Gastroesophageal sphincter (tissue), 4 donors: Measurements from ENCODE around the gene PEA15. TPM values are rescaled to one million over a fixed set of nuclear protein-coding genes. Genes with fewer than 3 reads are reported as not detected.

ENCODE experiments used
- ATAC-seq: fragments of 150-250 bp; one replicate; pipeline ENCODE4 v1.9.1; 2016; ENCODE audit warnings: mild to moderate bottlenecking, moderate library complexity
- H3K27ac ChIP-seq, 4 donors: fragments of 200-600 bp; sonication (generic) in 3 of 4; 1 replicate in 3 of 4; 2 replicates in 1 of 4; pipeline ENCODE4 v1.5.1; 2016 to 2019
- H3K27me3 ChIP-seq: fragments of 200-600 bp; sonication (generic); one replicate; pipeline ENCODE4 v1.5.1; 2019
- H3K36me3 ChIP-seq, 2 donors: fragments of 200-600 bp; sonication (generic); one replicate each; pipeline ENCODE4 v1.5.1; 2019; ENCODE audit warnings: control low read depth in 1 of 2
- H3K4me1 ChIP-seq, 3 donors: fragments of 200-600 bp; sonication (generic); 1 replicate in 2 of 3; 2 replicates in 1 of 3; pipeline ENCODE4 v1.5.1; 2016 to 2019; ENCODE audit warnings: control low read depth in 2 of 3
- H3K4me3 ChIP-seq, 2 donors: fragments of 200-600 bp; sonication (generic); one replicate each; pipeline ENCODE4 v1.5.1; 2019; ENCODE audit warnings: mild to moderate bottlenecking in 1 of 2, moderate library complexity in 1 of 2
- H3K9me3 ChIP-seq, 3 donors: fragments of 200-600 bp; sonication (generic); one replicate each; pipeline ENCODE4 v1.5.1; 2017 to 2019; ENCODE audit warnings: control low read depth in 2 of 3
- EP300 ChIP-seq: sonication (generic); formaldehyde crosslinking; IDR thresholded peaks from one replicate; pipeline ENCODE4 v1.6.1; 2017; ENCODE audit warnings: antibody characterized with exemption, mild to moderate bottlenecking
- POLR2A ChIP-seq, 2 donors: fragments of 450-650 bp; IDR thresholded peaks; one replicate each; pipeline ENCODE4 v1.6.1; 2017; ENCODE audit warnings: antibody characterized with exemption in 2 of 2, mild to moderate bottlenecking in 2 of 2, moderate library complexity in 1 of 2
- POLR2AphosphoS5 ChIP-seq: sonication (generic); formaldehyde crosslinking; IDR thresholded peaks from one replicate; pipeline ENCODE4 v1.6.1; 2017; ENCODE audit warnings: antibody characterized with exemption
- WGBS, 2 donors: methylation state at CpG; one replicate each; pipeline ENCODE4 v1.1.5; 2018; ENCODE audit warnings: low coverage in 1 of 2; 5-methylcytosine and 5-hydroxymethylcytosine counted together
- total RNA-seq, 4 donors: library from RNA; depleted of rRNA; stranded (reverse); fragments of >200 nt; gene quantifications; one replicate each; pipeline ENCODE4 v1.1.0, GENCODE V29; 2016
- TF ChIP-seq, protein P1 (sequence below), 4 experiments: fragments of 200-600 bp in 2 of 4; fragments of 450-650 bp in 2 of 4; sonication (generic) in 1 of 4; IDR thresholded peaks; one replicate each; pipeline ENCODE4 v1.5.1; 2017 to 2019; ENCODE audit warnings: antibody characterized with exemption in 4 of 4, mild to moderate bottlenecking in 2 of 4, moderate library complexity in 2 of 4

PEA15 gene
- total RNA-seq, 4 donors from 2014 or later, result 94.6 to 325 (median 164) TPM

GRCh38 chr1:160255781-160256300, 50.7 kb downstream of the PEA15 start:
- Histone ChIP-seq H3K9me3 (no peaks in the 10 kb centered on the region), H3K36me3 (peaks cover 0 to 15% of the 10 kb centered on the region in 2 donors), H3K4me1 (peaks cover 23 to 75% (median 25%) of the 10 kb centered on the region in 3 donors), H3K4me3 (no peak overlapping the region), H3K27ac (peak overlapping the region in 2 of 4 donors; percentile 16 to 28), H3K27me3 (no peaks in the 10 kb centered on the region)
- no peak for TF ChIP-seq POLR2AphosphoS5
- ATAC-seq, result no peak
- 59 to 66% methylated on average over 4 of the region's 4 CpGs for WGBS, 2 donors

DNA sequence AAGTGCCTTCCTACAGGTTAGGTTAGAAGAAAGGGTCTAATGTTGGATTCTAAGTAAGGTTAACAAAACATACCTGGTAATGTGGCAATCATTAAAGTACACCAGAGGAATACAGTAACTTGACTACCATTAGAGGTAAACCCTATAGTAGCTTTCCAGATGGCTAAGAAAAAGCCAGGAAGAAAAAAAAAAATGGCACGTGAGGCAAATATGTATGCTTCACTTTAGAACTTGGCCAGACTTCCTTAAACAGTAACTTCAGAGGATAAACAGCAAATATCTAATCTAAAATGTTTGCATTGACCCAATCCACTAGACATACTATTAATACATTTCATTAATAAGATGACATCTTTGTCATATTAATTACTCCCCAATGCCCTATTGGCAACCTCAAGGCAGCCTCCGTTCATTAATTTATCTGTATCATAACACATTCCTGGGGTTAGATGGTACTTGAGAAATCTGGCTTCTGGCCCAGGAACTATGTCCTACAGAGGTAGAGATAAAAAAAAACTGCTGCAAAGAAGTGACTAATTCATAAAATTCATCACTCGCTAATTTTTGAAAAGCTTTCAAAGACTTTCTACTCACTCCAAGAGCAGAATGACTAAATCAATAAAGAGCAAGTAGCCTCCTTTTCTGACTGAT, 51.3 kb downstream of the PEA15 start:
- peak overlapping the region in 2 of 4 donors; percentile 16 to 28 for H3K27ac ChIP-seq
- 18 to 36% methylated on average over 3 of the region's 3 CpGs for WGBS, 2 donors
- peaks cover 0 to 15% of the 10 kb centered on the region in 2 donors for H3K36me3 ChIP-seq
- TF ChIP-seq EP300, result no peak
- TF ChIP-seq, protein P1, sequence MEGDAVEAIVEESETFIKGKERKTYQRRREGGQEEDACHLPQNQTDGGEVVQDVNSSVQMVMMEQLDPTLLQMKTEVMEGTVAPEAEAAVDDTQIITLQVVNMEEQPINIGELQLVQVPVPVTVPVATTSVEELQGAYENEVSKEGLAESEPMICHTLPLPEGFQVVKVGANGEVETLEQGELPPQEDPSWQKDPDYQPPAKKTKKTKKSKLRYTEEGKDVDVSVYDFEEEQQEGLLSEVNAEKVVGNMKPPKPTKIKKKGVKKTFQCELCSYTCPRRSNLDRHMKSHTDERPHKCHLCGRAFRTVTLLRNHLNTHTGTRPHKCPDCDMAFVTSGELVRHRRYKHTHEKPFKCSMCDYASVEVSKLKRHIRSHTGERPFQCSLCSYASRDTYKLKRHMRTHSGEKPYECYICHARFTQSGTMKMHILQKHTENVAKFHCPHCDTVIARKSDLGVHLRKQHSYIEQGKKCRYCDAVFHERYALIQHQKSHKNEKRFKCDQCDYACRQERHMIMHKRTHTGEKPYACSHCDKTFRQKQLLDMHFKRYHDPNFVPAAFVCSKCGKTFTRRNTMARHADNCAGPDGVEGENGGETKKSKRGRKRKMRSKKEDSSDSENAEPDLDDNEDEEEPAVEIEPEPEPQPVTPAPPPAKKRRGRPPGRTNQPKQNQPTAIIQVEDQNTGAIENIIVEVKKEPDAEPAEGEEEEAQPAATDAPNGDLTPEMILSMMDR (IDR thresholded peaks at IDR 0.05), result no peak
- no peak for TF ChIP-seq POLR2AphosphoS5
- no peak for TF ChIP-seq POLR2A (IDR thresholded peaks at IDR 0.05)
- ATAC-seq, result no peak
- peaks cover 20 to 75% (median 25%) of the 10 kb centered on the region in 3 donors for H3K4me1 ChIP-seq
- no peaks in the 10 kb centered on the region for H3K9me3 ChIP-seq
- no peak overlapping the region for H3K4me3 ChIP-seq
- H3K27me3 ChIP-seq, result no peaks in the 10 kb centered on the region

DNA sequence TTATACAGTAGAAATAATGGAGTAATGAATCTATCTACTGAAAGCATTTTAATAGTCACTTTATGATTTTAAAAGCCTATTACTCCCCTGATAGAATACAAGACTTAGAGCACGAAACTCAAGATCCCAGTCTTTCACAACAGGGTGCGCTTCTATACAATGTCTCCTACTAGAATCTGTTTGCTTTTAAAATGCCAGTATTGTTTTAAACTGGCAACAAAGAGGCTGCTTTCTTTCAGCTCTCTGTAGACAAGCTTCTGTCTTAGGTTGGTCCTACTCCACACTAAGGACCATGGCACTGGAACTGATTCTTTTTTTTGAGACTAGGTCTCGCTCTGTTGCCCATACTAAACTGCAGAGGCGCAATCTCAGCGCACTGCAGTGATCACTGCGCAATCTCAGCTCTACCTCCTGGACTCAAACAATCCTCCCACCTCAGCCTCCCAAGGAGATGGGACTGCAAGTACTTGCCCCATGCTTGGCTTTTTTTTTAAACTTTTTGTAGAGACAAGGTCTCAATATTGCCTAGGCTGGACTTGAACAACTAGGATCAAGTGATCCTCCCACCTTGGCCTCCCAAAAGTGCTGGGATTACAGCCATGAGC, 52.3 kb downstream of the PEA15 start:
- WGBS, 2 donors, result 67 to 86% methylated on average over 3 to 5 of the region's 6 CpGs
- Histone ChIP-seq H3K4me1 (peaks cover 18 to 65% (median 22%) of the 10 kb centered on the region in 3 donors), H3K27me3 (no peaks in the 10 kb centered on the region), H3K27ac (no peak overlapping the region), H3K36me3 (peaks cover 0 to 15% of the 10 kb centered on the region in 2 donors), H3K4me3 (no peak overlapping the region), H3K9me3 (no peaks in the 10 kb centered on the region)
- no peak for TF ChIP-seq EP300
- TF ChIP-seq POLR2A (IDR thresholded peaks at IDR 0.05), result no peak
- TF ChIP-seq POLR2AphosphoS5, result no peak
- TF ChIP-seq, protein P1 (IDR thresholded peaks at IDR 0.05), result no peak
- ATAC-seq, result no peak

GRCh38 chr1:160258177-160258798, 53.1 kb downstream of the PEA15 start:
- 83% methylated on average over 4 to 7 of the region's 7 CpGs for WGBS, 2 donors
- ATAC-seq, result no peak

More at GRCh38 chr1:160258177-160258798, 53.1 kb downstream of the PEA15 start:
- TF ChIP-seq POLR2AphosphoS5 (no peak), POLR2A (IDR thresholded peaks at IDR 0.05) (no peak), EP300 (no peak)
- TF ChIP-seq, protein P1 (IDR thresholded peaks at IDR 0.05), result no peak
- Histone ChIP-seq H3K27ac (no peak overlapping the region), H3K4me1 (peaks cover 18 to 70% (median 22%) of the 10 kb centered on the region in 3 donors), H3K27me3 (no peaks in the 10 kb centered on the region), H3K36me3 (peaks cover 0 to 15% of the 10 kb centered on the region in 2 donors), H3K4me3 (no peak overlapping the region), H3K9me3 (no peaks in the 10 kb centered on the region)
